GM12878 (cell line): ENCODE results near the gene MYDGF. TPM values are rescaled to one million over a fixed set of nuclear protein-coding genes. Genes with fewer than 3 reads are reported as not detected.

Experiments
- ATAC-seq: fragments of 200-7000 bp; cut with Tn5 transposase; 3 replicates; pipeline ENCODE4 v1.9.1; 2020; ENCODE audit warnings: mild to moderate bottlenecking, moderate library complexity
- BruUV-seq: library from RNA; stranded (reverse); fragments of 400-500 nt; replicated peaks from 2 replicates; lab custom pipeline; 2021; lab: Mats Ljungman, UMichigan
- CTCF ChIA-PET: fragments of 300-600 bp; sonication (Branson Sonifier 250); formaldehyde crosslinking; extraction: SDS; loops from one replicate; lab custom pipeline; 2021; ENCODE audit warnings: inconsistent platforms; lab: Yijun Ruan, JAX
- POLR2A ChIA-PET: fragments of 350-600 bp; formaldehyde crosslinking; extraction: SDS; loops from one replicate; lab custom pipeline; 2021; ENCODE audit warnings: inconsistent platforms; lab: Charles Lee
- RAD21 ChIA-PET: fragments of 300-600 bp; sonication (Branson Sonifier 250); formaldehyde crosslinking; loops from one replicate; lab custom pipeline; 2023; ENCODE audit warnings: antibody characterized with exemption; ENCODE audit not compliant: unreplicated experiment; lab: Charles Lee
- SMC1A ChIA-PET: fragments of 300-600 bp; sonication (Branson Sonifier 250); formaldehyde crosslinking; loops from one replicate; lab custom pipeline; 2023; ENCODE audit not compliant: unreplicated experiment, uncharacterized antibody; lab: Charles Lee
- DNase-seq: peaks from one replicate; pipeline ENCODE4 v3.0.0-alpha.2; 2011; ENCODE audit warnings: low read depth, low spot score
- FAIRE-seq: peaks from 3 replicates; lab custom pipeline; 2011; peaks lifted over from hg19 to GRCh38; lab: Jason Lieb, UNC
- H2AFZ ChIP-seq: 2 replicates; pipeline ENCODE4 v1.6.0; 2011; ENCODE audit warnings: low read depth, low read length, control low read depth; ENCODE audit not compliant: control insufficient read depth
- H3K27ac ChIP-seq: 2 replicates; pipeline ENCODE4 v1.5.1; 2011; ENCODE audit warnings: control low read depth; ENCODE audit not compliant: control insufficient read depth, insufficient read depth
- H3K27me3 ChIP-seq, 2 experiments: replicated peaks in 1 of 2; 2 replicates each; pipeline versions ENCODE4 v1.6.0 to v1.6.1; 2011; ENCODE audit warnings: low read length in 1 of 2; ENCODE audit not compliant: control insufficient read depth in 2 of 2, insufficient read depth in 2 of 2
- H3K36me3 ChIP-seq, 2 experiments: 2 replicates each; pipeline ENCODE4 v1.5.1; 2011; ENCODE audit warnings: low read length in 1 of 2; ENCODE audit not compliant: control insufficient read depth in 2 of 2, insufficient read depth in 2 of 2
- H3K4me1 ChIP-seq: 2 replicates; pipeline ENCODE4 v1.6.1; 2011; ENCODE audit warnings: mild to moderate bottlenecking, low read length, moderate library complexity, mixed read lengths; ENCODE audit not compliant: control insufficient read depth, insufficient read depth
- H3K4me2 ChIP-seq: 2 replicates; pipeline ENCODE4 v1.6.0; 2011; ENCODE audit warnings: control low read depth; ENCODE audit not compliant: control insufficient read depth, insufficient read depth
- H3K4me3 ChIP-seq: fragments of 200-600 bp; sonication (generic); 2 replicates; pipeline ENCODE4 v1.5.1; 2016
- H3K79me2 ChIP-seq: 2 replicates; pipeline ENCODE4 v1.6.0; 2011; ENCODE audit warnings: low read length; ENCODE audit not compliant: control insufficient read depth, insufficient read depth
- H3K9ac ChIP-seq: 2 replicates; pipeline ENCODE4 v1.8.0; 2011; ENCODE audit warnings: low read length, control low read depth, mixed read lengths; ENCODE audit not compliant: control insufficient read depth, insufficient read depth
- H3K9me3 ChIP-seq: replicated peaks from 3 replicates; pipeline ENCODE4 v1.5.1; 2011; ENCODE audit warnings: mild to moderate bottlenecking, low read length; ENCODE audit not compliant: control insufficient read depth, insufficient read depth
- H4K20me1 ChIP-seq: 2 replicates; pipeline ENCODE4 v1.6.0; 2011; ENCODE audit not compliant: control insufficient read depth, insufficient read depth
- ESRRA ChIP-seq: IDR thresholded peaks from 2 replicates; pipeline ENCODE4 v1.6.1; 2012; ENCODE audit warnings: mild to moderate bottlenecking, low read length, improper control_type of control experiment
- MYC ChIP-seq: IDR thresholded peaks from 2 replicates; pipeline ENCODE4 v1.6.1; 2011; ENCODE audit warnings: mild to moderate bottlenecking, low read length, moderate library complexity, inconsistent platforms; ENCODE audit not compliant: insufficient read depth, insufficient replicate concordance, insufficient read length, severe bottlenecking
- NFYA ChIP-seq: IDR thresholded peaks from 2 replicates; pipeline ENCODE4 v1.6.1; 2011; ENCODE audit warnings: low read depth, mild to moderate bottlenecking, low read length, improper control_type of control experiment, borderline replicate concordance
- PAX5 ChIP-seq: IDR thresholded peaks from 2 replicates; pipeline ENCODE4 v1.6.1; 2011; ENCODE audit warnings: low read depth, low read length, borderline replicate concordance
- WGBS: methylation state at CpG from one replicate; pipeline ENCODE4 v1.1.6; 2016; ENCODE audit warnings: low lambda C conversion rate; ENCODE audit not compliant: insufficient replicate concordance, insufficient coverage; ENCODE audit errors: missing lambda C conversion rate; 5-methylcytosine and 5-hydroxymethylcytosine counted together
- in situ Hi-C: fragments of 300-500 bp; cut with MboI; formaldehyde crosslinking; loops from 9 replicates; pipeline ENCODE4 v1.14.3; 2018; ENCODE audit warnings: mixed read lengths
- intact Hi-C: fragments of 100-400 bp; cut with micrococcal nuclease; formaldehyde crosslinking; loops from one replicate; pipeline ENCODE4 v1.14.2; 2022; ENCODE audit not compliant: unreplicated experiment
- polyA plus RNA-seq, 11 experiments: library from polyadenylated mRNA; depleted of rRNA in 4 of 11; unstranded in 6 of 11; stranded (reverse) in 5 of 11; fragments of >200 nt; fragmentation: Nextera tagmentation in 4 of 11; fragmentation: Illumina TruSeq in 1 of 11; extraction: Ambion mirVana in 4 of 11; extraction: Trizol in 1 of 11; gene quantifications; 1 replicate in 1 of 11; 2 replicates in 10 of 11; pipeline versions ENCODE4 v1.2.1 to v1.2.3, GENCODE V29; 2011 to 2016; ENCODE audit warnings: inconsistent platforms in 2 of 11, missing spikeins in 2 of 11, low read depth in 1 of 11
- total RNA-seq, 4 experiments: library from RNA; depleted of rRNA in 3 of 4; stranded (reverse); fragments of >200 nt in 3 of 4; fragmentation: Illumina TruSeq in 1 of 4; extraction: Trizol in 1 of 4; gene quantifications; 2 replicates each; pipeline versions ENCODE4 v1.2.1 to v1.2.3, GENCODE V29; 2013 to 2021
- TF ChIP-seq, protein P1 (sequence below): fragments of 450-650 bp; conservative IDR thresholded peaks from 2 replicates; pipeline ENCODE4 v1.6.1; 2017; ENCODE audit warnings: mild to moderate bottlenecking, moderate library complexity
- TF ChIP-seq, protein P2 (sequence below): fragments of 450-650 bp; IDR thresholded peaks from 2 replicates; pipeline ENCODE4 v1.6.1; 2014; ENCODE audit warnings: mild to moderate bottlenecking
- TF ChIP-seq, protein P3 (sequence below): fragments of 450-650 bp; IDR thresholded peaks from 2 replicates; pipeline ENCODE4 v1.6.1; 2017; ENCODE audit warnings: low read depth, mild to moderate bottlenecking, moderate library complexity
- TF ChIP-seq, protein P4 (sequence below), 3 experiments: IDR thresholded peaks in 2 of 3; conservative IDR thresholded peaks in 1 of 3; 2 replicates each; pipeline ENCODE4 v1.5.1; 2011; ENCODE audit warnings: low read depth in 3 of 3, low read length in 3 of 3, mild to moderate bottlenecking in 3 of 3, control low read depth in 2 of 3, moderate library complexity in 2 of 3, inconsistent platforms in 1 of 3, mixed read lengths in 1 of 3; ENCODE audit not compliant: control insufficient read depth in 2 of 3, insufficient read depth in 1 of 3; ENCODE audit errors: extremely low read depth in 1 of 3

Gene MYDGF
- total and polyA plus RNA-seq, 10 of the 15 experiments (the other 5 are each of a cell fraction or from before 2014, with no cell fraction given), result 2.3 to 196 (median 57.5) TPM

DNA sequence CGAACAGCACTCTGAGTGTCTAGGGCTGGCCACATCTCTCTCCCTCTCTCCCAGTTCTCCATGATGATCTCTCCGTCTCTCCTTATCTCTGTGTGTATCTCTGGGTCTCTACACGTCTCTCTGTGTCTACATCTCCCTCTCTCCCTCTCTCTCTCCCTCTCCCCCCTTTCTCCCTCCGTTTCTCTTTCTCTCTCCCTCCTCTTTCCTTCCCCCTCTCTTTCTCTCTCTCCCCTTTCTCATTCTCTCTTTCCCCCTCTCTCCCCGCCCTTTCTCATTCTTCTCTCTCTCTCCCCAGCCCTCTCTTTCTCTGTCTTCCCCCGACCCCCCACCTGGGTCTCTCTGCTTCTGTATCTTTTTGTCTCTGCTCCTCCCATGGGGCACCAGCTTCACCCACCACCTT is 52.1 kb downstream of the MYDGF start:
- Histone ChIP-seq H3K4me1 (no peaks in the 10 kb centered on the region), H3K4me2 (no peak overlapping the region), H4K20me1 (no peaks in the 10 kb centered on the region), H3K9ac (no peak overlapping the region), H3K27me3 (no peaks in the 10 kb centered on the region), H3K27ac (no peak overlapping the region), H3K4me3 (no peak overlapping the region), H3K9me3 (no peaks in the 10 kb centered on the region), H3K79me2 (no peaks in the 10 kb centered on the region), H2AFZ (no peak overlapping the region), H3K36me3 (no peaks in the 10 kb centered on the region)
- ChIA-PET CTCF (no interaction called here), POLR2A (no interaction called here), SMC1A (no interaction called here), RAD21 (interaction anchor here (1.6 kb wide), 1 partner anchor 15 kb away, joined by 3 read pairs; no protein-coding TSS in a partner anchor)
- TF ChIP-seq, protein P1, sequence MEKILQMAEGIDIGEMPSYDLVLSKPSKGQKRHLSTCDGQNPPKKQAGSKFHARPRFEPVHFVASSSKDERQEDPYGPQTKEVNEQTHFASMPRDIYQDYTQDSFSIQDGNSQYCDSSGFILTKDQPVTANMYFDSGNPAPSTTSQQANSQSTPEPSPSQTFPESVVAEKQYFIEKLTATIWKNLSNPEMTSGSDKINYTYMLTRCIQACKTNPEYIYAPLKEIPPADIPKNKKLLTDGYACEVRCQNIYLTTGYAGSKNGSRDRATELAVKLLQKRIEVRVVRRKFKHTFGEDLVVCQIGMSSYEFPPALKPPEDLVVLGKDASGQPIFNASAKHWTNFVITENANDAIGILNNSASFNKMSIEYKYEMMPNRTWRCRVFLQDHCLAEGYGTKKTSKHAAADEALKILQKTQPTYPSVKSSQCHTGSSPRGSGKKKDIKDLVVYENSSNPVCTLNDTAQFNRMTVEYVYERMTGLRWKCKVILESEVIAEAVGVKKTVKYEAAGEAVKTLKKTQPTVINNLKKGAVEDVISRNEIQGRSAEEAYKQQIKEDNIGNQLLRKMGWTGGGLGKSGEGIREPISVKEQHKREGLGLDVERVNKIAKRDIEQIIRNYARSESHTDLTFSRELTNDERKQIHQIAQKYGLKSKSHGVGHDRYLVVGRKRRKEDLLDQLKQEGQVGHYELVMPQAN, result no peak
- TF ChIP-seq NFYA (no peak), MYC (no peak), ESRRA (no peak), PAX5 (no peak)
- TF ChIP-seq, protein P2, sequence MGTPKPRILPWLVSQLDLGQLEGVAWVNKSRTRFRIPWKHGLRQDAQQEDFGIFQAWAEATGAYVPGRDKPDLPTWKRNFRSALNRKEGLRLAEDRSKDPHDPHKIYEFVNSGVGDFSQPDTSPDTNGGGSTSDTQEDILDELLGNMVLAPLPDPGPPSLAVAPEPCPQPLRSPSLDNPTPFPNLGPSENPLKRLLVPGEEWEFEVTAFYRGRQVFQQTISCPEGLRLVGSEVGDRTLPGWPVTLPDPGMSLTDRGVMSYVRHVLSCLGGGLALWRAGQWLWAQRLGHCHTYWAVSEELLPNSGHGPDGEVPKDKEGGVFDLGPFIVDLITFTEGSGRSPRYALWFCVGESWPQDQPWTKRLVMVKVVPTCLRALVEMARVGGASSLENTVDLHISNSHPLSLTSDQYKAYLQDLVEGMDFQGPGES, result no peak
- TF ChIP-seq, protein P3, sequence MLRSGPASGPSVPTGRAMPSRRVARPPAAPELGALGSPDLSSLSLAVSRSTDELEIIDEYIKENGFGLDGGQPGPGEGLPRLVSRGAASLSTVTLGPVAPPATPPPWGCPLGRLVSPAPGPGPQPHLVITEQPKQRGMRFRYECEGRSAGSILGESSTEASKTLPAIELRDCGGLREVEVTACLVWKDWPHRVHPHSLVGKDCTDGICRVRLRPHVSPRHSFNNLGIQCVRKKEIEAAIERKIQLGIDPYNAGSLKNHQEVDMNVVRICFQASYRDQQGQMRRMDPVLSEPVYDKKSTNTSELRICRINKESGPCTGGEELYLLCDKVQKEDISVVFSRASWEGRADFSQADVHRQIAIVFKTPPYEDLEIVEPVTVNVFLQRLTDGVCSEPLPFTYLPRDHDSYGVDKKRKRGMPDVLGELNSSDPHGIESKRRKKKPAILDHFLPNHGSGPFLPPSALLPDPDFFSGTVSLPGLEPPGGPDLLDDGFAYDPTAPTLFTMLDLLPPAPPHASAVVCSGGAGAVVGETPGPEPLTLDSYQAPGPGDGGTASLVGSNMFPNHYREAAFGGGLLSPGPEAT, result no peak
- TF ChIP-seq, protein P4, sequence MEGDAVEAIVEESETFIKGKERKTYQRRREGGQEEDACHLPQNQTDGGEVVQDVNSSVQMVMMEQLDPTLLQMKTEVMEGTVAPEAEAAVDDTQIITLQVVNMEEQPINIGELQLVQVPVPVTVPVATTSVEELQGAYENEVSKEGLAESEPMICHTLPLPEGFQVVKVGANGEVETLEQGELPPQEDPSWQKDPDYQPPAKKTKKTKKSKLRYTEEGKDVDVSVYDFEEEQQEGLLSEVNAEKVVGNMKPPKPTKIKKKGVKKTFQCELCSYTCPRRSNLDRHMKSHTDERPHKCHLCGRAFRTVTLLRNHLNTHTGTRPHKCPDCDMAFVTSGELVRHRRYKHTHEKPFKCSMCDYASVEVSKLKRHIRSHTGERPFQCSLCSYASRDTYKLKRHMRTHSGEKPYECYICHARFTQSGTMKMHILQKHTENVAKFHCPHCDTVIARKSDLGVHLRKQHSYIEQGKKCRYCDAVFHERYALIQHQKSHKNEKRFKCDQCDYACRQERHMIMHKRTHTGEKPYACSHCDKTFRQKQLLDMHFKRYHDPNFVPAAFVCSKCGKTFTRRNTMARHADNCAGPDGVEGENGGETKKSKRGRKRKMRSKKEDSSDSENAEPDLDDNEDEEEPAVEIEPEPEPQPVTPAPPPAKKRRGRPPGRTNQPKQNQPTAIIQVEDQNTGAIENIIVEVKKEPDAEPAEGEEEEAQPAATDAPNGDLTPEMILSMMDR (IDR thresholded peaks at IDR 0.05 in 2 of 3, conservative IDR thresholded peaks at IDR 0.05 in 1 of 3; ENCODE audit: control insufficient read depth in 2 of 3, extremely low read depth in 1 of 3, insufficient read depth in 1 of 3, low read depth in 3 of 3, low read length in 3 of 3), result no peak
- no peak for DNase-seq
- ATAC-seq, result no peak
- WGBS, result 13% methylated on average over 5 of the region's 6 CpGs
- intact Hi-C loops, result no loop called here
- no peak for FAIRE-seq
- BruUV-seq, result no TSS peak
- in situ Hi-C loops, result no loop called here
